ENCODE data around the gene CLEC1A.

DNA sequence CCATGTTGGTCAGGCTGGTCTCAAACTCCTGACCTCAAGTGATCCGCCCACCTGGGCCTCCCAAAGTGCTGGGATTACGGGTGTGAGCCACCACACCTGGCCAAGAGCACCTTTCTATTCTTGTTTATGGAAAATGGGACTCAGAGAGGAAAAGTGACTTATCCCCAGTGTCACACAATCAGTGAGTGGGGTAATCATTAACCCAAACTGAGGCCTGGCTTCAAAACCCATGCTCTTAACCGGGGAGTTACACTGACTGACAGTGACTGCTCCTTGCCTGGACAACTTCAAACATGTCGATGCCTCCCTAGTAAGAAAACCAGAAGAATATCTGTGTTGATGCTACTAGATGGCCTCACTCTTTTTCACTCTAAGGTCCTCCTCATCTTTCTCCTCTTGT, 23.9 kb upstream of the CLEC1A start:
- TF ChIP-seq CTCF (IDR thresholded peaks at IDR 0.05; ENCODE audit: low read depth, low read length) (no peak), EZH2phosphoT487 (IDR thresholded peaks at IDR 0.05; ENCODE audit: low read depth) (no peak)
